Thyroid gland (tissue), 4 donors: ENCODE data around the gene THBS4.

Experiments used
- CTCF ChIP-seq, 6 experiments: fragments of 200-600 bp in 3 of 6; fragments of 450-650 bp in 3 of 6; sonication (generic) in 3 of 6; IDR thresholded peaks; one replicate each; pipeline ENCODE4 v1.5.1; 2016 to 2019; ENCODE audit warnings: antibody characterized with exemption in 6 of 6, mild to moderate bottlenecking in 2 of 6, inconsistent platforms in 1 of 6, moderate library complexity in 1 of 6
- POLR2A ChIP-seq, 2 donors: fragments of 450-650 bp; IDR thresholded peaks; one replicate each; pipeline ENCODE4 v1.6.1; 2017; ENCODE audit warnings: antibody characterized with exemption in 2 of 2, mild to moderate bottlenecking in 2 of 2, moderate library complexity in 1 of 2

GRCh38 chr5:80055491-80056170, 20.5 kb downstream of the THBS4 start:
- TF ChIP-seq POLR2A (IDR thresholded peaks at IDR 0.05) (no peak), CTCF (IDR thresholded peaks at IDR 0.05) (no peak)
